OCI-LY3 (cell line): ENCODE results near the gene SESN1.

Source experiments
- H2AFZ ChIP-seq: fragments of 200-600, 300-600 bp; shearing (Covaris generic); 2 replicates; pipeline ENCODE4 v1.6.0; 2014; ENCODE audit warnings: antibody characterized with exemption, low read depth, low read length
- H3K27ac ChIP-seq: fragments of 200-600, 300-600 bp; sonication (generic); 2 replicates; pipeline ENCODE4 v1.5.1; 2014; ENCODE audit warnings: mild to moderate bottlenecking, low read length, moderate library complexity, mixed read lengths
- H3K27me3 ChIP-seq: fragments of 200-600, 300-600 bp; sonication (generic); 2 replicates; pipeline ENCODE4 v1.6.1; 2014; ENCODE audit warnings: low read depth, low read length, mixed read lengths
- H3K36me3 ChIP-seq: fragments of 200-600, 300-600 bp; sonication (generic); replicated peaks from 2 replicates; pipeline ENCODE3; 2014; ENCODE audit warnings: low read depth, low read length, mixed read lengths
- H3K4me1 ChIP-seq: fragments of 300-600, 200-600 bp; sonication (generic); 2 replicates; pipeline ENCODE4 v1.6.1; 2014; ENCODE audit warnings: low read length, mixed read lengths
- H3K4me2 ChIP-seq: fragments of 200-600, 300-600 bp; sonication (generic); 2 replicates; pipeline ENCODE4 v1.6.1; 2014; ENCODE audit warnings: low read length, mixed read lengths
- H3K4me3 ChIP-seq: fragments of 300-600, 200-600 bp; sonication (generic); 2 replicates; pipeline ENCODE4 v1.5.1; 2014; ENCODE audit warnings: antibody characterized with exemption, mild to moderate bottlenecking, low read length, moderate library complexity
- H3K79me2 ChIP-seq: fragments of 300-600, 200-600 bp; shearing (Covaris generic); 2 replicates; pipeline ENCODE4 v1.6.1; 2014; ENCODE audit warnings: mild to moderate bottlenecking, low read length, mixed read lengths
- H3K9ac ChIP-seq: fragments of 300-600, 200-600 bp; shearing (Covaris generic); 2 replicates; pipeline ENCODE4 v1.6.0; 2014; ENCODE audit warnings: mild to moderate bottlenecking, low read length, moderate library complexity
- H3K9me3 ChIP-seq: fragments of 200-600, 300-600 bp; shearing (Covaris generic); 2 replicates; pipeline ENCODE4 v1.6.1; 2014; ENCODE audit warnings: low read length, mixed read lengths; ENCODE audit not compliant: insufficient read depth
- H4K20me1 ChIP-seq: fragments of 200-600, 300-600 bp; sonication (generic); 2 replicates; pipeline ENCODE4 v1.6.1; 2016; ENCODE audit warnings: low read length, mixed read lengths; ENCODE audit not compliant: insufficient read depth
- EZH2phosphoT487 ChIP-seq: fragments of 200-600 bp; shearing (Covaris generic); IDR thresholded peaks from 2 replicates; pipeline ENCODE4 v1.6.1; 2018; ENCODE audit warnings: antibody characterized with exemption, mixed run types, low read depth
- TF ChIP-seq, protein P1 (sequence below): fragments of 200-600, 300-600 bp; sonication (generic); IDR thresholded peaks from 2 replicates; pipeline ENCODE4 v1.5.1; 2014; ENCODE audit warnings: antibody characterized with exemption, low read length, low read depth

Gene SESN1

DNA sequence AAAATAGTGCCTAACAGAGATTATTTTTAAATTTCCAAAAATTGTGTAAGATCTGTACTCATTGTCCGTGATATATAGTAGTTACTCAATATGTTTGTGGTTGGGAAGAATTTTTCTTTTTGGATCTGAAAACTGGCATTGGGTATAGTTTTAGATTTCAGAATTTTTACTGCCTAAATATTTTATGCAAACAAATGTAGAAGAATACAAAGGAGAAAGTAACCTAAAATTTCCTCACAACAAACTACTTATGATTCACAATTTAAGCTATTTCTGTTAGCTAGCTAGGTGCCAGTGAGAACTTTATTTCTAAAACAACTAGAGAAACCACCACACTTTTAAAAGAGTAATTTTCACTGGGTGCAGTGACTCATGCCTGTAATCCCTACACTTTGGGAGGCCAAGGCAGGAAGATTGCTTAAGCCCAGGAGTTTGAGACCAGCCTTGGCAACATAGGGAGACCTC lies 38.8 kb downstream of the SESN1 start:
- Histone ChIP-seq H3K9me3 (no peaks in the 10 kb centered on the region), H3K27ac (no peak overlapping the region), H3K36me3 (no peaks in the 10 kb centered on the region), H3K4me3 (no peak overlapping the region), H3K9ac (no peak overlapping the region), H4K20me1 (no peaks in the 10 kb centered on the region), H3K79me2 (no peaks in the 10 kb centered on the region), H2AFZ (no peak overlapping the region), H3K4me1 (peaks cover 11% of the 10 kb centered on the region), H3K4me2 (no peak overlapping the region), H3K27me3 (0 out of 2 replicates have a peak, but pooled peaks cover 4% of the 10 kb centered on the region)
- TF ChIP-seq EZH2phosphoT487: no peak
- TF ChIP-seq, protein P1, sequence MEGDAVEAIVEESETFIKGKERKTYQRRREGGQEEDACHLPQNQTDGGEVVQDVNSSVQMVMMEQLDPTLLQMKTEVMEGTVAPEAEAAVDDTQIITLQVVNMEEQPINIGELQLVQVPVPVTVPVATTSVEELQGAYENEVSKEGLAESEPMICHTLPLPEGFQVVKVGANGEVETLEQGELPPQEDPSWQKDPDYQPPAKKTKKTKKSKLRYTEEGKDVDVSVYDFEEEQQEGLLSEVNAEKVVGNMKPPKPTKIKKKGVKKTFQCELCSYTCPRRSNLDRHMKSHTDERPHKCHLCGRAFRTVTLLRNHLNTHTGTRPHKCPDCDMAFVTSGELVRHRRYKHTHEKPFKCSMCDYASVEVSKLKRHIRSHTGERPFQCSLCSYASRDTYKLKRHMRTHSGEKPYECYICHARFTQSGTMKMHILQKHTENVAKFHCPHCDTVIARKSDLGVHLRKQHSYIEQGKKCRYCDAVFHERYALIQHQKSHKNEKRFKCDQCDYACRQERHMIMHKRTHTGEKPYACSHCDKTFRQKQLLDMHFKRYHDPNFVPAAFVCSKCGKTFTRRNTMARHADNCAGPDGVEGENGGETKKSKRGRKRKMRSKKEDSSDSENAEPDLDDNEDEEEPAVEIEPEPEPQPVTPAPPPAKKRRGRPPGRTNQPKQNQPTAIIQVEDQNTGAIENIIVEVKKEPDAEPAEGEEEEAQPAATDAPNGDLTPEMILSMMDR: no peak

DNA sequence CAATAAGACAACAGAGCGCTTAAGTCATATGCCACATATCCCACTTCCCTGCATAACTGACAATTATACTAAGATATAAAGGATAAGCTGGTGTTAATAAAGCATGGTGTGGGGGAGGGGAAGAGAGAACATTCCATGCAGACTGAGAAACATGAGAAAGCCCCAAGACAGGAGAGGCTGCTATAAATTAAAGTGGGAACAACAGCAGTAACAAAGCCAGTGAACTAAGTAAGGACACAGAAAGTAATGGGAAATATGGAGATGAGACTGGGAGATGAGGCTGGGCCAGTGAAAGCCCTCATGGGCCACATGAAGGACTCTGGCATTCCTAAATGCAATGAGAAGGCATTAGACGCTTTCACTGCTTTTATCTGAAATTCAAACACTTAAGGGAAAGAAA lies 41.3 kb downstream of the SESN1 start:
- Histone ChIP-seq H3K9me3 (no peaks in the 10 kb centered on the region), H3K27ac (no peak overlapping the region), H3K4me3 (no peak overlapping the region), H3K4me1 (peaks cover 11% of the 10 kb centered on the region), H3K4me2 (no peak overlapping the region), H3K27me3 (0 out of 2 replicates have a peak, but pooled peaks cover 4% of the 10 kb centered on the region), H2AFZ (no peak overlapping the region), H3K79me2 (no peaks in the 10 kb centered on the region), H3K36me3 (no peaks in the 10 kb centered on the region), H3K9ac (no peak overlapping the region), H4K20me1 (no peaks in the 10 kb centered on the region)
- no peak for TF ChIP-seq EZH2phosphoT487
- TF ChIP-seq, protein P1: no peak

DNA sequence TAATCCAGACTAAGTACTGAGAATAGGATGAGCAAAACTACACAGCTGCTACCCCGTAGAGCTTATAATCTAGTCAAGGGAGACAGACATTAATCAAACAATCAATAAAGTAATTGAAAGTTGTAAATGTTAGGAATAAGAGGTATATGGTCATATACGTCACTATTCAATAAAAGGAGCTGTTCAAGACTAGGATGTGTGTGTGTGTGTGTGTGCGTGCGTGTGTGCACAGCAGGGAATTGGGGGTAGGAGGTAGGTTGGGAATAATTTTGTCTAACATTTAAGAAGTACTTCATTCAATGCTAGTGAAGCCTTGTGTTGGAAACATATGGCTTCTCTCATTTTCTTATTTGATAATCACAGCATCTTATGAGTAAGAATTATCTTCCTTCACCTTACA lies 41.8 kb downstream of the SESN1 start:
- 0 out of 2 replicates have a peak, but pooled peaks cover 4% of the 10 kb centered on the region for H3K27me3 ChIP-seq

DNA sequence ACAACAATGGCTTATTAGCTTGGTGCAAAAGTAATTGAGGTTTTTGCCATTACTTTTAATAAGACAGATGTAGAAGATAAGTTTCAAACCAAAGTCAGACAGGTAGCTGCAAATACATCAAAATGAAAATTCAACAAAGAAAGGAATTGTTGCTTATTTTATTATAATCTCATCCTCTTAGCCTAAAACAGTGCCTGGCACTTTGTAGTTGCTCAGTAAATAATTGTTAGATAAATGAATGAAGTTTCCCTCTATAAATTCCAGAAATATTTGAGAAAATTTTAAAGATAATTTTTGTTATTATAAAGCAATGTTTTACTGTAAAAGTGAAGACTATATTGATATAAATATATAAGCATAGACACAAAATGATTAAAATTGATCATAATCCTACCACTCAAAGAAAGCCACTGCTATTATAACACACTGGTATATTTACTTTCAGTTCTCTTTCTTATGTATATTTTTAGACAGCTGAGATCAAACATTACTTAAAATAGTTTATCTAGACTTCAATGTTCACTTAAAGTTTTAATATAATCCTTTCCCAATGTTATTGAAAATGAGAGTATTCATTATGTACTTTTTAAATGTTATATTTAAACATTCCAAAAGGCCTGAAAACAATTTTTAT lies 42.5 kb downstream of the SESN1 start:
- H3K79me2 ChIP-seq: no peaks in the 10 kb centered on the region
- no peaks in the 10 kb centered on the region for H4K20me1 ChIP-seq
- H3K4me1 ChIP-seq: peaks cover 11% of the 10 kb centered on the region
- TF ChIP-seq, protein P1: no peak
- no peak for TF ChIP-seq EZH2phosphoT487
- no peak overlapping the region for H2AFZ ChIP-seq
- H3K4me3 ChIP-seq: no peak overlapping the region
- H3K27me3 ChIP-seq: 0 out of 2 replicates have a peak, but pooled peaks cover 4% of the 10 kb centered on the region
- no peaks in the 10 kb centered on the region for H3K9me3 ChIP-seq
- H3K27ac ChIP-seq: no peak overlapping the region
- peak overlapping the region; percentile 33 for H3K4me2 ChIP-seq
- no peak overlapping the region for H3K9ac ChIP-seq
- H3K36me3 ChIP-seq: no peaks in the 10 kb centered on the region

More for the DNA sequence above, 41.8 kb downstream of the SESN1 start:
- H3K4me1 ChIP-seq: peaks cover 11% of the 10 kb centered on the region
- H3K4me3 ChIP-seq: no peak overlapping the region
- H3K27ac ChIP-seq: no peak overlapping the region
- H3K9me3 ChIP-seq: no peaks in the 10 kb centered on the region
- H2AFZ ChIP-seq: no peak overlapping the region
- no peaks in the 10 kb centered on the region for H3K79me2 ChIP-seq
- no peaks in the 10 kb centered on the region for H3K36me3 ChIP-seq
- TF ChIP-seq EZH2phosphoT487: no peak
- TF ChIP-seq, protein P1: no peak
- peak overlapping the region; percentile 33; the same call in 1 of the 2 replicates for H3K4me2 ChIP-seq
- no peak overlapping the region for H3K9ac ChIP-seq
- H4K20me1 ChIP-seq: no peaks in the 10 kb centered on the region
